ENCODE measurements around the gene MT1G. TPM values are rescaled to one million over a fixed set of nuclear protein-coding genes. Genes with fewer than 3 reads are reported as not detected.

The MT1G gene
- total RNA-seq, 1 experiment from 2014 or later, result 2.2 TPM

DNA sequence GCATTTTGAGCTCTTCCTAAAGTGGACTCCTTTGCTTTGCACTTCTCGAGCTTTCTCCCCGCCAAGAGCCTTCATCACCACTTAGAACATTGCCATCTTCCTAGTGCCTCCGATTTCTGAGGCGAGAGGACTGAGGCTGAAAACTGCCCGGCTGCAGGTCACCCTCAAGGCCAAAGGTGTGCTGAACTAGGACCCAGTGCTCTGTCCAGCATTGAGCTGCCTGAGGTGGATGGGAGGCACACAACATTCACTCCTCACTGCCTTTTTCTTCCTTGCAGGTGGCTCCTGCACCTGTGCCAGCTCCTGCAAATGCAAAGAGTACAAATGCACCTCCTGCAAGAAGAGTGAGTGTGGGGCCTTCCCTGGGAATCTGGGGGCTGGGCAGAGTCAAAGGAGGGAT is 24.0 kb downstream of the MT1G start:
- peaks cover 16% of the 10 kb centered on the region for H3K4me1 ChIP-seq (ENCODE audit: control insufficient read depth, insufficient read depth, low read length)
- intact Hi-C loops (cut with micrococcal nuclease; ENCODE audit: unreplicated experiment) (no loop called here), in situ Hi-C loops (cut with HindIII; ENCODE audit: low pct_unique_long_range_greater_than_20kb, low sequenced_read_pairs) (no loop called here)
- no peak for ATAC-seq
- CTCF ChIA-PET, result interaction anchor here (0.6 to 0.9 kb wide), 2 partner anchors 20 to 43 kb away, joined by 3 to 5 read pairs; no protein-coding TSS in a partner anchor
- peak overlapping the region; percentile 31 to 40 for H3K4me3 ChIP-seq (ENCODE audit: low read depth in 2 of 2, low read length in 2 of 2)
- no peaks in the 10 kb centered on the region for H3K9me3 ChIP-seq (ENCODE audit: control insufficient read depth, insufficient read depth, low read depth, low read length)
- peak overlapping the region; percentile 54; the same call in 1 of the 2 replicates for H3K27ac ChIP-seq (ENCODE audit: low read length)
- DNase-seq (ENCODE audit: low read depth, low spot score), result no peak
- no peak for TF ChIP-seq TCF7L2 (IDR thresholded peaks at IDR 0.05; ENCODE audit: low read depth, low read length)
- TF ChIP-seq, protein P1, sequence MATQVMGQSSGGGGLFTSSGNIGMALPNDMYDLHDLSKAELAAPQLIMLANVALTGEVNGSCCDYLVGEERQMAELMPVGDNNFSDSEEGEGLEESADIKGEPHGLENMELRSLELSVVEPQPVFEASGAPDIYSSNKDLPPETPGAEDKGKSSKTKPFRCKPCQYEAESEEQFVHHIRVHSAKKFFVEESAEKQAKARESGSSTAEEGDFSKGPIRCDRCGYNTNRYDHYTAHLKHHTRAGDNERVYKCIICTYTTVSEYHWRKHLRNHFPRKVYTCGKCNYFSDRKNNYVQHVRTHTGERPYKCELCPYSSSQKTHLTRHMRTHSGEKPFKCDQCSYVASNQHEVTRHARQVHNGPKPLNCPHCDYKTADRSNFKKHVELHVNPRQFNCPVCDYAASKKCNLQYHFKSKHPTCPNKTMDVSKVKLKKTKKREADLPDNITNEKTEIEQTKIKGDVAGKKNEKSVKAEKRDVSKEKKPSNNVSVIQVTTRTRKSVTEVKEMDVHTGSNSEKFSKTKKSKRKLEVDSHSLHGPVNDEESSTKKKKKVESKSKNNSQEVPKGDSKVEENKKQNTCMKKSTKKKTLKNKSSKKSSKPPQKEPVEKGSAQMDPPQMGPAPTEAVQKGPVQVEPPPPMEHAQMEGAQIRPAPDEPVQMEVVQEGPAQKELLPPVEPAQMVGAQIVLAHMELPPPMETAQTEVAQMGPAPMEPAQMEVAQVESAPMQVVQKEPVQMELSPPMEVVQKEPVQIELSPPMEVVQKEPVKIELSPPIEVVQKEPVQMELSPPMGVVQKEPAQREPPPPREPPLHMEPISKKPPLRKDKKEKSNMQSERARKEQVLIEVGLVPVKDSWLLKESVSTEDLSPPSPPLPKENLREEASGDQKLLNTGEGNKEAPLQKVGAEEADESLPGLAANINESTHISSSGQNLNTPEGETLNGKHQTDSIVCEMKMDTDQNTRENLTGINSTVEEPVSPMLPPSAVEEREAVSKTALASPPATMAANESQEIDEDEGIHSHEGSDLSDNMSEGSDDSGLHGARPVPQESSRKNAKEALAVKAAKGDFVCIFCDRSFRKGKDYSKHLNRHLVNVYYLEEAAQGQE (IDR thresholded peaks at IDR 0.05; ENCODE audit: insufficient read depth in 1 of 2, low read depth in 2 of 2, low read length in 1 of 2), result peak; percentile 57 to 77; a peak in 3 of 4 replicates
- 0 out of 2 replicates have a peak, but pooled peaks have one; percentile 28 for TF ChIP-seq CTCF (IDR thresholded peaks at IDR 0.05)
- H3K27me3 ChIP-seq (ENCODE audit: control insufficient read depth, insufficient read depth, low read length), result no peaks in the 10 kb centered on the region
- POLR2A ChIA-PET, result interaction anchor here (1.2 kb wide), 1 partner anchor 18 kb away, joined by 3 read pairs; the partner anchor contains the start of gene MT1E
- no TSS peak for BruUV-seq (replicated peaks)
- H3K36me3 ChIP-seq (ENCODE audit: control insufficient read depth, insufficient read depth, low read length), result no peaks in the 10 kb centered on the region

GRCh38 chr16:56643080-56643778 is 24.6 kb downstream of the MT1G start:
- Histone ChIP-seq H3K27me3 (ENCODE audit: control insufficient read depth, insufficient read depth, low read length) (no peaks in the 10 kb centered on the region), H3K9me3 (ENCODE audit: control insufficient read depth, insufficient read depth, low read depth, low read length) (no peaks in the 10 kb centered on the region), H3K4me1 (ENCODE audit: control insufficient read depth, insufficient read depth, low read length) (peaks cover 20% of the 10 kb centered on the region), H3K36me3 (ENCODE audit: control insufficient read depth, insufficient read depth, low read length) (no peaks in the 10 kb centered on the region), H3K4me3 (ENCODE audit: low read depth in 2 of 2, low read length in 2 of 2) (peak overlapping the region; percentile 31 to 40), H3K27ac (ENCODE audit: low read length) (peak overlapping the region; percentile 54; the same call in 1 of the 2 replicates)
- in situ Hi-C loops (cut with HindIII; ENCODE audit: low pct_unique_long_range_greater_than_20kb, low sequenced_read_pairs), result no loop called here
- BruUV-seq (replicated peaks), result no TSS peak
- CTCF ChIA-PET, result interaction anchor here (0.9 kb wide), 1 partner anchor 42 kb away, joined by 3 read pairs; no protein-coding TSS in a partner anchor
- TF ChIP-seq, protein P1 (IDR thresholded peaks at IDR 0.05; ENCODE audit: insufficient read depth in 1 of 2, low read depth in 2 of 2, low read length in 1 of 2), result no peak
- TF ChIP-seq CTCF (IDR thresholded peaks at IDR 0.05) (peak; percentile 67), POLR2AphosphoS5 (IDR thresholded peaks at IDR 0.05; ENCODE audit: low read depth, low read length) (no peak), SIN3A (IDR thresholded peaks at IDR 0.05; ENCODE audit: borderline replicate concordance, insufficient read depth, low read depth, low read length) (no peak), TCF7L2 (IDR thresholded peaks at IDR 0.05; ENCODE audit: low read depth, low read length) (no peak)
- POLR2A ChIA-PET, result interaction anchor here (0.6 to 1.2 kb wide), 2 partner anchors 18 to 113 kb away, joined by 3 to 5 read pairs; partner anchors contain the start of gene MT1E
- no peak for DNase-seq (ENCODE audit: low read depth, low spot score)
- intact Hi-C loops (cut with micrococcal nuclease; ENCODE audit: unreplicated experiment), result no loop called here
- peak; percentile 98 for ATAC-seq

Measured in Panc1 (cell line).